ENCODE data around the gene SYT4. TPM values are rescaled to one million over a fixed set of nuclear protein-coding genes. Genes with fewer than 3 reads are reported as not detected.

Gene SYT4, protein sequence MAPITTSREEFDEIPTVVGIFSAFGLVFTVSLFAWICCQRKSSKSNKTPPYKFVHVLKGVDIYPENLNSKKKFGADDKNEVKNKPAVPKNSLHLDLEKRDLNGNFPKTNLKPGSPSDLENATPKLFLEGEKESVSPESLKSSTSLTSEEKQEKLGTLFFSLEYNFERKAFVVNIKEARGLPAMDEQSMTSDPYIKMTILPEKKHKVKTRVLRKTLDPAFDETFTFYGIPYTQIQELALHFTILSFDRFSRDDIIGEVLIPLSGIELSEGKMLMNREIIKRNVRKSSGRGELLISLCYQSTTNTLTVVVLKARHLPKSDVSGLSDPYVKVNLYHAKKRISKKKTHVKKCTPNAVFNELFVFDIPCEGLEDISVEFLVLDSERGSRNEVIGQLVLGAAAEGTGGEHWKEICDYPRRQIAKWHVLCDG
- total RNA-seq (not detected in 2 replicates), polyA plus RNA-seq (not detected in 2 replicates), polyA minus RNA-seq (not detected in 2 replicates), Bru-seq, nascent RNA (not detected), BruChase-seq, experiment 1, labeled RNA remaining after a 6-hour chase (not detected), BruChase-seq, experiment 2, labeled RNA remaining after a 2-hour chase (not detected)
- not detected in 2 replicates for polyA plus RNA-seq (2011; cell fraction: cytosol; rRNA removed)
- not detected in 2 replicates for polyA plus RNA-seq (2011; cell fraction: nucleus; rRNA removed)
- not detected in 2 replicates for polyA plus RNA-seq (2012)
- polyA minus RNA-seq (2011; cell fraction: cytosol; rRNA and poly(A)+ RNA removed), result not detected
- not detected in 2 replicates for polyA minus RNA-seq (2011; cell fraction: nucleus; rRNA and poly(A)+ RNA removed)
- long read RNA-seq, result 0 reads

DNA sequence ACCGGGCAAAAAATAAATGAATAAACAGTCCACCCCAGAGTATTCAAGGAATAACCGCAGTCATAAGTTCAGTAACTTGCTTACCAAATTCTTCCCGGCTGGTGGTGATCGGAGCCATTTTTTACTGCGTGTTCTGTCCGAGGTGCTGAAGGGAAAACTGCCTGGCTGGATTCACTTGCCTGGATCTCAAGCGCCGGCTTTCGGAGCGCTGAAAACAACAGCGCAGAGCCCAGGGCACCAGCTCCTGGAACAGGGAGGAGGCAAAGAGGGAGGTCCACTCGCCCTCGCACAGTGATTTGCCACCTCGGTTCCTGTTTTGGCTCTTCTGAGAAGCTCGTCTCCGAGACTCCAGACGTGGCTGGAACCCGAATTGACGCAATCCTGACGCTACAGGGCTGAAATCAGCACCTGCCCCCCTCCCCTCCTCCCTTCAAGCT lies at the start of gene SYT4:
Gene SYT4 (minus strand): TSS at position 327 of the 437 bp plus-strand sequence. CDS start 209 bp downstream, at position 118.
- no peak within 1 kb of the TSS for H3K4me3 ChIP-seq (replicated peaks in 1 of 3; ENCODE audit: insufficient read depth in 1 of 3, low read depth in 1 of 3, low read length in 3 of 3)
- H3K79me2 ChIP-seq (ENCODE audit: control insufficient read depth, insufficient read depth, low read length), result no peaks in the 10 kb centered on the region
- no TSS peak for BruUV-seq (replicated peaks)
- no peaks in the 10 kb centered on the region for H3K4me1 ChIP-seq (ENCODE audit: control insufficient read depth, extremely low read depth, insufficient read depth, low read length)
- CTCF ChIA-PET, result interaction anchor here (1.2 to 3.9 kb wide), 3 partner anchors 681 to 1163 kb away, joined by 4 to 13 read pairs (median 5); no protein-coding TSS in a partner anchor
- H3K27ac ChIP-seq (ENCODE audit: insufficient read depth, low read depth, low read length), result no peak within 1 kb of the TSS
- no peak within 1 kb of the TSS for H2AFZ ChIP-seq (ENCODE audit: low read depth, low read length)
- intact Hi-C loops (cut with micrococcal nuclease), result loop anchor here (10.0 kb wide), 1 partner anchor 288 kb away; no protein-coding TSS in a partner anchor
- H3K9me1 ChIP-seq (replicated peaks; ENCODE audit: control insufficient read depth, extremely low read depth, insufficient read depth, low read length), result no peaks in the 10 kb centered on the region
- H3K9ac ChIP-seq (replicated peaks; ENCODE audit: extremely low read depth, insufficient read depth, low read length), result no peak within 1 kb of the TSS
- H3K9me3 ChIP-seq (replicated peaks; ENCODE audit: control insufficient read depth, insufficient read depth, low read length), result no peaks in the 10 kb centered on the region
- FAIRE-seq, result peak; percentile 28
- H3K36me3 ChIP-seq (ENCODE audit: control insufficient read depth in 2 of 2, extremely low read depth in 1 of 2, insufficient read depth in 2 of 2, low read length in 2 of 2), result no peaks in the 10 kb centered on the region
- no peaks in the 10 kb centered on the region for H4K20me1 ChIP-seq (replicated peaks; ENCODE audit: control insufficient read depth, extremely low read depth, insufficient read depth, low read length)
- dilution Hi-C loops (cut with MboI; ENCODE audit: extremely low pct_ligation_motif_present, low sequenced_read_pairs), result no loop called here
- H3K27me3 ChIP-seq (ENCODE audit: control insufficient read depth in 2 of 2, insufficient read depth in 2 of 2, low read length in 2 of 2), result no peaks in the 10 kb centered on the region
- no peak for TF ChIP-seq EZH2 (IDR thresholded peaks at IDR 0.05; ENCODE audit: borderline replicate concordance, low read depth, low read length, severe bottlenecking)
- POLR2A ChIA-PET, result no interaction called here
- DNase-seq (ENCODE audit: low read depth, low spot score), result peak; percentile 19
- no peak within 1 kb of the TSS for H3K4me2 ChIP-seq (ENCODE audit: insufficient read depth, low read length)

DNA sequence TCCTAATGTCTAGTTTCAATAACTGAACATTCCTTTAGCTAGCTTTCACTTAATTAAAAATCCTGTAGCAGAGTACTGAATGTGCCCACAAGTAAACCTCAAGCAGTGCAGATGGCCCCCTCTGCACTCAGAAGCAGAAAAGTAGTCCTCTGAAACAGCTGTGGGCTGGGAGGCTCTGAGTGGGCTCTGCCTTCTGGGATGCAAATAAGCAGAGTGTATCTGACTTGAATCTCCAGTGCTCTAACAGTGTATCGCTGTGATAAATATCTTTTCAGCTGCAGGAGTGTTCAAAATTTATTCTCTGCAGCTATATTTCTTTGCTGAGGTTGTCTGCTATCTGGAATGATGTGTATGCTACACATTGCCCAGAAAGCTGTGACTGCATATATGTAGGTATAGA lies 44.8 kb upstream of the SYT4 start:
- POLR2A ChIA-PET, result no interaction called here
- no peak for DNase-seq (ENCODE audit: low read depth, low spot score)
- dilution Hi-C loops (cut with MboI; ENCODE audit: extremely low pct_ligation_motif_present, low sequenced_read_pairs), result no loop called here

More for the DNA sequence above, 44.8 kb upstream of the SYT4 start:
- H2AFZ ChIP-seq (ENCODE audit: low read depth, low read length), result no peak overlapping the region
- no TSS peak for BruUV-seq (replicated peaks)
- H3K79me2 ChIP-seq (ENCODE audit: control insufficient read depth, insufficient read depth, low read length), result no peaks in the 10 kb centered on the region
- no peak overlapping the region for H3K4me2 ChIP-seq (ENCODE audit: insufficient read depth, low read length)
- H3K9me3 ChIP-seq (replicated peaks; ENCODE audit: control insufficient read depth, insufficient read depth, low read length), result no peaks in the 10 kb centered on the region
- no peak overlapping the region for H3K4me3 ChIP-seq (replicated peaks in 1 of 3; ENCODE audit: insufficient read depth in 1 of 3, low read depth in 1 of 3, low read length in 3 of 3)
- no peak overlapping the region for H3K9ac ChIP-seq (replicated peaks; ENCODE audit: extremely low read depth, insufficient read depth, low read length)
- FAIRE-seq, result no peak
- no peaks in the 10 kb centered on the region for H3K4me1 ChIP-seq (ENCODE audit: control insufficient read depth, extremely low read depth, insufficient read depth, low read length)
- no peak overlapping the region for H3K27ac ChIP-seq (ENCODE audit: insufficient read depth, low read depth, low read length)
- no peaks in the 10 kb centered on the region for H3K9me1 ChIP-seq (replicated peaks; ENCODE audit: control insufficient read depth, extremely low read depth, insufficient read depth, low read length)
- intact Hi-C loops (cut with micrococcal nuclease), result no loop called here
- H4K20me1 ChIP-seq (replicated peaks; ENCODE audit: control insufficient read depth, extremely low read depth, insufficient read depth, low read length), result no peaks in the 10 kb centered on the region
- CTCF ChIA-PET, result no interaction called here
- H3K36me3 ChIP-seq (ENCODE audit: control insufficient read depth in 2 of 2, extremely low read depth in 1 of 2, insufficient read depth in 2 of 2, low read length in 2 of 2), result no peaks in the 10 kb centered on the region
- H3K27me3 ChIP-seq (ENCODE audit: control insufficient read depth in 2 of 2, insufficient read depth in 2 of 2, low read length in 2 of 2), result no peaks in the 10 kb centered on the region
- no peak for TF ChIP-seq FOS (IDR thresholded peaks at IDR 0.05; ENCODE audit: borderline replicate concordance, insufficient read depth, low read length)
- TF ChIP-seq, protein P1, sequence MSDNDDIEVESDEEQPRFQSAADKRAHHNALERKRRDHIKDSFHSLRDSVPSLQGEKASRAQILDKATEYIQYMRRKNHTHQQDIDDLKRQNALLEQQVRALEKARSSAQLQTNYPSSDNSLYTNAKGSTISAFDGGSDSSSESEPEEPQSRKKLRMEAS (IDR thresholded peaks at IDR 0.05; ENCODE audit: insufficient read depth, insufficient read length), result no peak
- no peak for TF ChIP-seq EZH2 (IDR thresholded peaks at IDR 0.05; ENCODE audit: borderline replicate concordance, low read depth, low read length, severe bottlenecking)
- TF ChIP-seq GATA2 (IDR thresholded peaks at IDR 0.05; ENCODE audit: insufficient read depth, insufficient read length, low read depth, low read length), result no peak
- TF ChIP-seq, protein P2, sequence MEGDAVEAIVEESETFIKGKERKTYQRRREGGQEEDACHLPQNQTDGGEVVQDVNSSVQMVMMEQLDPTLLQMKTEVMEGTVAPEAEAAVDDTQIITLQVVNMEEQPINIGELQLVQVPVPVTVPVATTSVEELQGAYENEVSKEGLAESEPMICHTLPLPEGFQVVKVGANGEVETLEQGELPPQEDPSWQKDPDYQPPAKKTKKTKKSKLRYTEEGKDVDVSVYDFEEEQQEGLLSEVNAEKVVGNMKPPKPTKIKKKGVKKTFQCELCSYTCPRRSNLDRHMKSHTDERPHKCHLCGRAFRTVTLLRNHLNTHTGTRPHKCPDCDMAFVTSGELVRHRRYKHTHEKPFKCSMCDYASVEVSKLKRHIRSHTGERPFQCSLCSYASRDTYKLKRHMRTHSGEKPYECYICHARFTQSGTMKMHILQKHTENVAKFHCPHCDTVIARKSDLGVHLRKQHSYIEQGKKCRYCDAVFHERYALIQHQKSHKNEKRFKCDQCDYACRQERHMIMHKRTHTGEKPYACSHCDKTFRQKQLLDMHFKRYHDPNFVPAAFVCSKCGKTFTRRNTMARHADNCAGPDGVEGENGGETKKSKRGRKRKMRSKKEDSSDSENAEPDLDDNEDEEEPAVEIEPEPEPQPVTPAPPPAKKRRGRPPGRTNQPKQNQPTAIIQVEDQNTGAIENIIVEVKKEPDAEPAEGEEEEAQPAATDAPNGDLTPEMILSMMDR (IDR thresholded peaks at IDR 0.05; ENCODE audit: extremely low read depth in 1 of 2, insufficient read depth in 1 of 2, low read depth in 1 of 2, low read length in 2 of 2), result no peak
- no peak for TF ChIP-seq POLR2A (IDR thresholded peaks at IDR 0.05; ENCODE audit: low read depth, low read length)
- TF ChIP-seq POLR2AphosphoS5 (IDR thresholded peaks at IDR 0.05; ENCODE audit: insufficient read depth, low read depth, low read length), result no peak
- TF ChIP-seq MYC (IDR thresholded peaks at IDR 0.05; ENCODE audit: low read depth, low read length), result no peak
